ENCODE results near the gene CELA2B.
"Not testable (repeated sequence)": the region's sequence is repeated elsewhere in the genome, so short reads cannot be mapped to it uniquely, and the experiment has no call there.

CELA2B gene

DNA sequence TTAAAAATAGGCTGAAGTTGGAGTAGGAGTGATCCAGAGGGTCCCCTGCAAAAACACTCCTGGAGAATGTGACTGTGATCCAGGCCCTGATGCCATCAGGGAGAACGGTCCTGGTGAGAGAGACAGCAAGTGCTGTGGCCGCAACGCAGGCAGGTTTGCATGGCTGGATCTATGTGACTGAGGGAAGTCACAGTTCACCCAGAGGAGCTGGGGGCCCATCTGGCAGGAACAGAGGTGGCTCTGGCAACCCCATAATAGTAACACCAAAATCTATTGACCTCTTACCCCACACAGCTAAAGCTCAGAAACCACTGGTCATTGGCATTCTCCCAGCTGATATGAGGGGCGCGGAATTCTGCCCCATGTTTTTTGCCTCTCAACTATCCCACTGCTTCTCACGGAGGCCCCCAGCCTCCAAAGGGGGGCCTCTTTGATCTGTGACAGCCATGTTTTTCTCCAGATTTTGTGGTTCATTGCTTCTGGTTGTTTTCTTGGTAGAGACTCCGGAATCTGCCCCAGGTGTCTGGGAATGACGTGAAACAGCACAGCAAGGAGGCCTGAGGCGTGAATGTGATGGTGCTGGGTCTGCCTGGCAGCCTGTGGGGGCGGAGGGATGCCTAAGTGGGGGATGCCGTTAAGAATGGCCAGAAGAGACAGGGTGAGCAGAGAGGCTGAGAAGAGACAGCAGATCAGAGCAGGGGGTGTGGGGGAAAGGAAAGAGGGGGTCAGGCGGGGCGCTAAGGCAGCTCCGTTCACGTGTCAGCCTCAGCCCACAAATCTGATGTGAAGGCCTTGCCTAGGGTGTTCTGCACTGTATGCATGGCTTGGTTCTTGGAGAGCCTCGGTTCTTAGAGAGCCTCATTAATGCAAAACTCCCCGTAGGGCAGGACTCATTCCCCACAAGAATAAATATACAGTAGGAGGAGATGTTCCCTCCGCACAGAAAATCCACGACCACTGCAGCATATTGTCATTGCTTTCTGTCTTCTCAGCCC, 24.6 kb downstream of the CELA2B start:
- DNase-seq (ENCODE audit: low read depth), result peak; percentile 32

DNA sequence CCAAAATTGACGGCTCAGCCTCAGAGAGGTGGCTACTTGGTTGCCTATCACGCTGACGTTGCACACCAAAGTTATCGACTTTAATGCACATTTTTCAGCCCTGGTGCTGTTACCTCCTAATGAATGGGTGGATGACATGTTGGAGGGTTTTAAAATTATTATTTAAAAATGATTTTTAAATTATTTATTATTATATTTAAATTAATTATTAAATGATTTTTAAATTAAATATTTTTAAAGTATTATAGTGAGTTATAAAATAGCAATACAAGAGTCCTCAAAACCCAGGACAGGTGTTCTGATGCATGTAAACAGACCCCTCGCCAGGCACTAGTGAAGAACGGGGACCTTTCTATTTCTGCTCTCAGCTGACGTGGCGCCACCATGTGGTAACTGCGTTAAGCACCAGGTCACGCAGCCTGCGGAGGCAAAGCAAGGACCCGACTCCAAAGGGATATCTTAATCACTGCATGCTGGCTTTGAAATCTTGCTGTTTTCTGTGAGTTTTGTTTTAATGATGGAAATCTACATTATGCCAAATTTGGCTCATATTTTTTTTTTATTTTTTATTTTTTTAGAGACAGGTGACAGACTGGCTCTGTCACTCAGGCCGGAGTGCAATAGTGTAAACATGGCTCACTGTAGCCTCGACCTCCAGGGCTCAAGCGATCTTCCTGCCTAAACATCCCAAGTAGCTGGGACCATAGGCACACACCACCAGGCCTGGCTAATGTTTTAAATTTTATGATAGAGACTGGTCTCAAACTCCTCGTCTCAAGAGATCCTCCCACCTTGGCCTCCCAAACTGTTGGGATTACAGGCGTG, 25.5 kb downstream of the CELA2B start:
- DNase-seq (ENCODE audit: low read depth), result peak; percentile 50

GRCh38 chr1:15504436-15504835, 28.5 kb downstream of the CELA2B start:
- DNase-seq (ENCODE audit: low read depth), result no peak

DNA sequence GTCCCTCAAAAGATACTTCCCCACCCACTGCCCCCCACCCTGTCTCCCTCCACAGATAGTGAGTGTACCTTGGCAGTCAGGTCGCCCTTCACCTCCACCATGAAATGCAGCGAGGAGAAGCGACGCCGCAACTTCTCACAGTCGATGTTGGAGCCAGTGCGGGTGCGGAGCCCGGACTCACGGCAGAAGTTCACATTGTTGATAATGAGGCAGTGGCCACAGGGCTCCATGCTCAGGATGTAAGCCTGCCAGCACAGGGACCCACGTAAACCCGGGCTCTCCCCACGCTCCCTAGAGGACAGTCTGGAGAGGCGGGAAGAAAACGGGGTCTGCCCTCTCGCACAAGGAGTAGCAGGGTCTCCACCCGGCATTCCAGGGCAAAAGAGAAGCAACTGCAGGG, 30.9 kb downstream of the CELA2B start:
- DNase-seq (ENCODE audit: low read depth), result no peak

DNA sequence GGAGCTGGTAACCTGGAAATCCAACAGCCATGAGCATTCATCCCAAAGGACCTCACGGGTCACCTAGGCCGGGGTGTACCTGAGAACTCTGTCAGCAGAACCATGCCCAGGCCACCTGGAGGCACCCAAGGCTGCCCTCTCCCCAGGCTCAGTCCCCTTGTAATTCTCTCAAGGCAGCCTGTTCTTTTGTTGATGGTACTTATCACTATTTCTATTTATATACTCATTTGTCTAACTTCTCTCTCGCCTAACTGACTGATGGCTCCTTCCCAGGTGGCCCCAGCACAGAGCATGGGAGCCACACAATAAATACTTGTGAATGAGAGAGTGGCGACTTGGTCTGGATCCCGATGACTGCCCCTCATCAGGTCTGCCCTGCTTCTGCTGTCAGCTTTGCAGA, 31.4 kb downstream of the CELA2B start:
- no peak for DNase-seq (ENCODE audit: low read depth)

- DNase-seq (ENCODE audit: low read depth), result no peak
Measured at GRCh38 chr1:15508700-15509487, 33.0 kb downstream of the CELA2B start.

- DNase-seq (ENCODE audit: low read depth), result no peak
Measured at GRCh38 chr1:15509586-15509985, 33.7 kb downstream of the CELA2B start.

GRCh38 chr1:15510611-15511405, 34.9 kb downstream of the CELA2B start:
- DNase-seq (ENCODE audit: low read depth), result no peak

GRCh38 chr1:15513192-15513591, 37.3 kb downstream of the CELA2B start:
- DNase-seq (ENCODE audit: low read depth), result no peak

DNA sequence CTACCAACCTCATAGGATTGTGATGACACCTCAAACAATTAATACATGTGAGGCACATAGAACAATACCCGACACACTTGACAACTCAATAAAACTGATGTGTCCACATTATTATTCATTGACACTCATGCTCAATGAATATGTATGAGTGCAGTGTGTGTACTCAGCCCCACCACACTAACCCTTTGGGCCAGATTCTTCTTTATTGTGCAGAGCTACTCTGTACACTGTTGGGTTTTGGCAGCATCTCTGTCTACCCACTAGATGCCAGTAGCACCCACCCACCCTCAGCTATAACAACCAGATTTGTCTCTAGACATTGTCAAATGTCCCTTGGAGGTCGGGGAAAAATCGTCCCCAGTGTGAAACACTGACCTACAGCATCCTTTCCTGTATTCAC, 38.0 kb downstream of the CELA2B start:
- DNase-seq (ENCODE audit: low read depth), result no peak

- not testable (repeated sequence) for DNase-seq (ENCODE audit: low read depth)
Measured at GRCh38 chr1:15514557-15514956, 38.7 kb downstream of the CELA2B start.

DNA sequence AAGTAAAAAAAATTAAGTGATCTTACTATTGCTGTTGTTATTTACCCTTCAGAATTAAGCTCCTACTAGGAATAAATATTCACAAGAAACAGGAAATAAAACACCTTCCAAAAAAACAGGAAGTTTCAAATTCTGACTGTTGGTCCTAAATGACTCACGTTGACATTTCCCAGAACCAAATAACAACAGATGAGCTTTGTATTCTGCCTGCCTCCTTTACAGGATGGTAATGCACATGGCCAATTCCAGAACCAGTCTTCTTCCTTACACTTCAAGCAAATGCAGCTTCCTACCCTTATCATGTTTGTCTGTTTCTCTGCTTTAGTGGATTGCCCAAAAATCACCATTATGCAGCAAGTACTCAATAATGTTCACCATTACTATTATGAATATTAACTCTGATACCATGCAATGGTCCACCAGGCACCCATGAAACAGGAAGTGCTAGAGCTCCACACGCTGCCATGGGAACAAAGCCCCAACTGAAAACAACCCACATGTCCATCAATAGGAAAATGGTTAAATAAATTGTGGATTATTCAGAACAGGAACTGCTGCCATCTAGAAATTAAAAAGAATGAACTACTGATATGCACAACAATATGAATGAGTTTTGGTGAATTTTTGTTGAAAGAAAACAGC, 39.2 kb downstream of the CELA2B start:
- DNase-seq (ENCODE audit: low read depth), result peak; percentile 27

DNA sequence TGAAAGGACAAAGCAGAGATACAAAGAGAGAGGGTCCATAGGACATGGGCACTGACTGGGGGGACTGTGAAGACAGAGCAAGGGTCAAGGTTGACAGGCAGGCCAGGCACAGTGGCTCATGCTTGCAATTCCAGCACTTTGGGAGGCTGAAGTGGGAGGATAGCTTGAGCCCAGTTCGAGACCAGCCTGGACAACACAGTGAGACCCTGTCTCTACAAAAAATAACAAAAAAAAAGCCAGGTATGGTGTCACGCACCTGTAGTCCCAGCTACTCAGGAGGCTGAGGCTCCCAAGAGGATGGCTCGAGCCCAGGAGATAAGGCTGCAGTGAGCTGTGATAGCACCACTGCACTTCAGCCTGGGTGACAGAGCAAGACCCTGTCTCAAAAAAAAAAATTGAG, 43.7 kb downstream of the CELA2B start:
- DNase-seq (ENCODE audit: low read depth), result no peak

GRCh38 chr1:15521206-15521906, 45.5 kb downstream of the CELA2B start:
- peak; percentile 30 for DNase-seq (ENCODE audit: low read depth)

DNA sequence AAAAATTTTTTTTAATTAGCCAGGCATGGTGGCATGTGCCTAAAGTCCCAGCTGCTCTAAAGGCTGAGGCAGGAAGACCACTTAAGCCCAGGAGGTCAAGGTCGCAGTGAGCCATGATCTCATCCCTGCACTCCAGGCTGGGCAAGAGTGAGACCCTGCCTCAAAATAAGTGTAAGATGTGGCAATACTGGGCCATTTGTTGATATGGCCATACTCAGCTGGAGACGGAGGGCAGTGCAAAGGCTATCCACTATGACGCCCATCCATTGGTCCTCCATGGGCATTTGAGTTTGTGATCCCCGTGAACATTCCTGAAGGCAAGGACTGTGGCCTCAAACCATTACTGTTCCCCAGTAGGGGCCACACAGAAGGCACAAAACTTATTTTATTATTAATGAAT, 46.6 kb downstream of the CELA2B start:
- no peak for DNase-seq (ENCODE audit: low read depth)

- peak; percentile 45 for DNase-seq (ENCODE audit: low read depth)
Measured at GRCh38 chr1:15523104-15524020, 47.5 kb downstream of the CELA2B start.

DNA sequence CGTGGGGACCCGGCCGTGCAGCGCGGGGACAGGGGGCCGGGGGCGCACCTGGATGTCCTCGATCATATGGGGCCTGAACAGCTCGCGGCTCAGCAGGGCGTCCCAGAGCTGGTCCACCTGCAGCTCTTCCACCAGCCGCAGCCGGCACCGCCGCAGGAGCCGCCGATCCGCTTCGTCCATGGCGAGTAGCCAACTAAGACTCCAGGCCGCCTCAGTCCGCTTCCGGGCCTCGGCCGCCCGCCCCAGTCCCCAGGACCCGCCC, 48.0 kb downstream of the CELA2B start, which contains the start of gene CASP9:
TSS of gene CASP9 (minus strand) at position 195 of the 262 bp plus-strand sequence. CDS start at position 180, 15 bp downstream.
- DNase-seq (ENCODE audit: low read depth), result no peak

DNA sequence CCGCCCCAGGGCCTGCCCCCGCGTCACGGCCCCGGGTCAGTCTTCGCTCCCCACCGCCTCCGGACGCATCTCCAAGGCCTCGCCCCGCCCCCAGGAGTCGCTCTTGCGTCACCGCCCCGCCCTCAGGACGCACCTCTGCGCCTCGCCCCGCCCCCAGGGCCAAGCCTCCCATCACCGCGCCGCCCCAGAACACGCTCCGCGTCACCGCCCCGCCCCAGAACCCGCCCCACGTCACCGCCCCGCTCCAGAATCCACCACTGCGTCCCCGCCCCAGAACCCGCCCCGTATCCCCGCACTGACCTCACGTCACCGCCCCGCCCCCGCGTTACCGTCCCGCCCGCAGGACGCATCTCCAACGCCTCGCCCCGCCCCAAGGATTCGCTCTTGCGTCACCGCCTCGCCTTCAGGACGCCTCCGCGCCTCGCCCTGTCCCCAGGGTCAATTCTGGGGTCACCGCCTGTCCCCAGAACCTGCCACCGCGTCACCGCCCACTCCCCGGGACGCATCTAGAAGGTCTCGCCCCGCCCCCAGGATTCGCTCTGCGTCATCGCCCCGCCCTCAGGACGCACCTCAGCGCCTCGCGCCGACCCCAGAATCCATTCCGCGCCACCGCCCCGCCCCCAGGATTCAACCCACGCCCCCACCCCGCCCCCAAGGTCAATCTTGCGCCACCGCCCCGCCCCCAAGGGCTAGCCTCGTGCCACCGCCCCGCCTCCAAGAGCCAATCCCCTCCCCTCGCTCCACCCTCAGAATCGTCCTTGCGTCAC, 48.6 kb downstream of the CELA2B start:
- DNase-seq (ENCODE audit: low read depth), result peak; percentile 92

All from amniotic epithelial cell (primary cell).